SK-N-SH (cell line): ENCODE measurements around the gene TNN. TPM values are rescaled to one million over a fixed set of nuclear protein-coding genes. Genes with fewer than 3 reads are reported as not detected.

Experiments used
- CTCF ChIA-PET: fragments of 300-600, 350-600 bp; formaldehyde crosslinking; extraction: SDS; loops from one replicate; lab custom pipeline; 2021; lab: Yijun Ruan, JAX
- POLR2A ChIA-PET: fragments of 350-600 bp; sonication (Branson Sonifier 250); formaldehyde crosslinking; extraction: SDS; loops from one replicate; lab custom pipeline; 2020; ENCODE audit warnings: antibody characterized with exemption, inconsistent platforms; lab: Yijun Ruan, JAX
- DNase-seq: peaks from one replicate; pipeline ENCODE4 v3.0.0; 2012
- H2AFZ ChIP-seq: fragments of 200-600 bp; sonication (generic); 2 replicates; pipeline ENCODE4 v1.8.1; 2016; ENCODE audit warnings: antibody characterized with exemption, mild to moderate bottlenecking, low read depth
- H3F3A ChIP-seq: fragments of 200-600 bp; sonication (generic); replicated peaks from 2 replicates; pipeline ENCODE3; 2016; ENCODE audit warnings: antibody characterized with exemption, mild to moderate bottlenecking; ENCODE audit not compliant: insufficient read depth
- H3K27ac ChIP-seq, 2 experiments: fragments of 200-500 bp in 1 of 2; fragments of 200-600 bp in 1 of 2; sonication (Bioruptor generic) in 1 of 2; sonication (generic), shearing (Covaris generic) in 1 of 2; 2 replicates each; pipeline versions ENCODE4 v1.5.1 to v1.6.1; 2014 to 2016; ENCODE audit warnings: low read depth in 2 of 2, inconsistent platforms in 1 of 2, low read length in 1 of 2, mild to moderate bottlenecking in 1 of 2, mixed read lengths in 1 of 2
- H3K27me3 ChIP-seq: fragments of 200-600 bp; sonication (generic), shearing (Covaris generic); 2 replicates; pipeline ENCODE4 v1.6.1; 2016; ENCODE audit warnings: mixed run types; ENCODE audit not compliant: insufficient read depth
- H3K36me3 ChIP-seq, 2 experiments: fragments of 200-500 bp in 1 of 2; fragments of 200-600 bp in 1 of 2; sonication (Bioruptor generic) in 1 of 2; sonication (generic) in 1 of 2; replicated peaks in 1 of 2; 2 replicates each; pipeline versions ENCODE3 to v1.5.1; 2014 to 2016; ENCODE audit warnings: low read length in 1 of 2, mild to moderate bottlenecking in 1 of 2; ENCODE audit not compliant: insufficient read depth in 2 of 2, control insufficient read depth in 1 of 2
- H3K4me1 ChIP-seq, 2 experiments: fragments of 200-500 bp in 1 of 2; fragments of 200-600 bp in 1 of 2; sonication (Bioruptor generic) in 1 of 2; sonication (generic), shearing (Covaris generic) in 1 of 2; 2 replicates each; pipeline versions ENCODE4 v1.5.1 to v1.6.1; 2014 to 2016; ENCODE audit warnings: low read depth in 1 of 2, low read length in 1 of 2, mixed run types in 1 of 2; ENCODE audit not compliant: insufficient read depth in 2 of 2, control insufficient read depth in 1 of 2
- H3K4me2 ChIP-seq: fragments of 200-600 bp; sonication (generic), shearing (Covaris generic); 2 replicates; pipeline ENCODE4 v1.6.1; 2017; ENCODE audit warnings: mixed run types
- H3K4me3 ChIP-seq, 2 experiments: fragments of 200-500 bp in 1 of 2; fragments of 200-600 bp in 1 of 2; sonication (Bioruptor generic) in 1 of 2; sonication (generic), shearing (Covaris generic) in 1 of 2; 2 replicates each; pipeline versions ENCODE4 v1.5.1 to v1.8.1; 2014 to 2016; ENCODE audit warnings: low read depth in 2 of 2, inconsistent platforms in 1 of 2, low read length in 1 of 2, mild to moderate bottlenecking in 1 of 2, mixed read lengths in 1 of 2, moderate library complexity in 1 of 2
- H3K79me2 ChIP-seq: fragments of 200-600 bp; sonication (generic); 2 replicates; pipeline ENCODE4 v1.8.1; 2017; ENCODE audit warnings: mild to moderate bottlenecking; ENCODE audit not compliant: insufficient read depth
- H3K9ac ChIP-seq: fragments of 200-600 bp; sonication (generic); 2 replicates; pipeline ENCODE4 v1.6.1; 2017; ENCODE audit warnings: mixed run types
- H3K9me2 ChIP-seq: fragments of 200-600 bp; sonication (generic); 2 replicates; pipeline ENCODE4 v1.6.1; 2017; ENCODE audit warnings: mixed run types
- H3K9me3 ChIP-seq: fragments of 200-600 bp; sonication (generic); 2 replicates; pipeline ENCODE4 v1.6.1; 2017; ENCODE audit warnings: mixed run types, mild to moderate bottlenecking, moderate library complexity
- H4K20me1 ChIP-seq: fragments of 200-600 bp; sonication (generic); 2 replicates; pipeline ENCODE4 v1.6.1; 2017; ENCODE audit warnings: mild to moderate bottlenecking, mixed run types; ENCODE audit not compliant: insufficient read depth
- FOXJ3 ChIP-seq: sonication (generic); formaldehyde crosslinking; IDR thresholded peaks from 2 replicates; pipeline ENCODE4 v1.5.1; 2020; ENCODE audit warnings: mild to moderate bottlenecking, missing genetic modification reagents
- POLR2AphosphoS5 ChIP-seq: IDR thresholded peaks from 2 replicates; pipeline ENCODE4 v1.6.1; 2012; ENCODE audit warnings: low read depth, low read length
- WGBS: methylation state at CpG from one replicate; pipeline ENCODE4 v1.1.6; 2017; ENCODE audit warnings: low lambda C conversion rate; 5-methylcytosine and 5-hydroxymethylcytosine counted together
- polyA plus RNA-seq, 3 experiments: library from polyadenylated mRNA; depleted of rRNA; stranded (reverse); fragments of >200 nt; gene quantifications; 2 replicates each; pipeline ENCODE4 v1.2.3, GENCODE V29; 2012
- small RNA-seq, 7 experiments: library from RNA; depleted of rRNA; stranded (forward); fragments of <200 nt; gene quantifications; one replicate each; pipeline ENCODE3, GENCODE V24; 2012

Gene TNN
- polyA plus RNA-seq, 1 of the 3 experiments (the other 2 are of a cell fraction) = not detected

DNA sequence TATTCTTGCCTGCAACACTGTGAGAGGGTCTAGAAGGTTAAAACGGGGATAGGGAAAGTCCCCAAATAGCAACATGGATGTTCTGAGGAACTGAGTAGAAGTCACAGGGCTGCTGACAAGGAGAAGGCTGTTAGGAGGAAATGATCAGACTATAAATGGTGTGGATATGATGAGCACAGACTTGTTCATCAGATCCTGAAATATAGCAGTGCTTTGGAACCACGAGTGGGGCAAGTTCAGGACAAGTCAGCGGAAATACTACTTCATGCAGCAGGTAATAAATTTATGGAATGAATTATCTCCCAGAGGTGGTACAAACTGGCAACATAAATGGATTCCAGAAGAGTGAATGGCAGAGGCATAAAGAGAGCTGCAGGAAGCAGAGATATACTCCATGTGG lies 128.2 kb downstream of the TNN start (continued):
- no peak for TF ChIP-seq FOXJ3 (CRISPR knock-in tag)

DNA sequence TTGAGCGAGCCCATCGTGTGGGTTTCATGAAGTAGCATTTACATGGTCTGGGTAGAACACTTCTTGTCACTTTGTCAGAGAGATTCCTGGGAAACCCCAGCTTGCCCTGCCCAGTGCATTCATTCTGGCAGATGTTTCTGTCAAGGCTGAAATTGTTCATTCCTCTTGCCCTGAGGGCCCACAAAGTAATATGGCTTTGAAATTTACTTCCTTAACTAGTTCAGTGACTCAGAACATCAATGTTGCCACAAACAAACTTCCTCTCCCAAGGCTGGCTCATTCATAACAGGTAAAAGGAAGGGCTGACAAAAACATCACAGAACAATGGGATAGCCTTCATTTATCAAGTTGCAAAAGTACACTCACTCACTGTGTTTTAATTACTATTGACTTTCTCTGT lies 129.9 kb downstream of the TNN start:
- Histone ChIP-seq H3K36me3 (no peaks in the 10 kb centered on the region), H2AFZ (no peak overlapping the region), H3K27me3 (no peaks in the 10 kb centered on the region), H3K79me2 (no peaks in the 10 kb centered on the region), H3K27ac (no peak overlapping the region), H3K9me2 (no peaks in the 10 kb centered on the region), H3K4me2 (no peak overlapping the region), H3K4me1 (peaks cover 0 to 19% of the 10 kb centered on the region in 2 experiments; a peak in 1 of 4 replicates), H3K4me3 (no peak overlapping the region), H3K9me3 (no peaks in the 10 kb centered on the region), H3K9ac (no peak overlapping the region), H3F3A (no peaks in the 10 kb centered on the region), H4K20me1 (no peaks in the 10 kb centered on the region)
- DNase-seq = no peak
- TF ChIP-seq POLR2AphosphoS5 = no peak
- POLR2A ChIA-PET = no interaction called here
- WGBS = 46% methylated on average over 2 of the region's 2 CpGs
- CTCF ChIA-PET = interaction anchor here (0.6 to 1.5 kb wide), 4 partner anchors 42 to 150 kb away, joined by 3 to 4 read pairs (median 3); no protein-coding TSS in a partner anchor

Small RNAs within 50 kb of the gene (small RNA-seq; reads per million reads assigned to genes)
- 0 reads per million in 7 experiments for gene RF00019

Other genes starting within 250 kb of the TNN start
- gene CACYBP, start 67.9 kb upstream of the TNN start, polyA plus RNA-seq (2012; rRNA removed) = 40.0 and 56.2 TPM in 2 replicates
- gene MRPS14, start 44.4 kb upstream of the TNN start, polyA plus RNA-seq (2012; rRNA removed) = 18.2 and 18.7 TPM in 2 replicates
- gene KIAA0040, start 124.9 kb downstream of the TNN start, polyA plus RNA-seq (2012; rRNA removed) = 0.08 and 0.15 TPM in 2 replicates